Measurements from ENCODE around the gene LENG1. TPM values are rescaled to one million over a fixed set of nuclear protein-coding genes. Genes with fewer than 3 reads are reported as not detected.
A peak's percentile ranks its signal among the peaks of the same experiment; 100 is the strongest.
"Not testable (repeated sequence)": the region's sequence is repeated elsewhere in the genome, so short reads cannot be mapped to it uniquely, and the experiment has no call there.

Gene LENG1
- total RNA-seq (2014; rRNA removed; shearing (Covaris generic)), result 9.0 and 9.4 TPM in 2 replicates
- 5.3 and 8.0 TPM in 2 replicates for polyA plus RNA-seq (2015; cell fraction: cytosol; rRNA removed)
- polyA plus RNA-seq (2015; cell fraction: nucleus; rRNA removed), result 3.5 and 5.7 TPM in 2 replicates

DNA sequence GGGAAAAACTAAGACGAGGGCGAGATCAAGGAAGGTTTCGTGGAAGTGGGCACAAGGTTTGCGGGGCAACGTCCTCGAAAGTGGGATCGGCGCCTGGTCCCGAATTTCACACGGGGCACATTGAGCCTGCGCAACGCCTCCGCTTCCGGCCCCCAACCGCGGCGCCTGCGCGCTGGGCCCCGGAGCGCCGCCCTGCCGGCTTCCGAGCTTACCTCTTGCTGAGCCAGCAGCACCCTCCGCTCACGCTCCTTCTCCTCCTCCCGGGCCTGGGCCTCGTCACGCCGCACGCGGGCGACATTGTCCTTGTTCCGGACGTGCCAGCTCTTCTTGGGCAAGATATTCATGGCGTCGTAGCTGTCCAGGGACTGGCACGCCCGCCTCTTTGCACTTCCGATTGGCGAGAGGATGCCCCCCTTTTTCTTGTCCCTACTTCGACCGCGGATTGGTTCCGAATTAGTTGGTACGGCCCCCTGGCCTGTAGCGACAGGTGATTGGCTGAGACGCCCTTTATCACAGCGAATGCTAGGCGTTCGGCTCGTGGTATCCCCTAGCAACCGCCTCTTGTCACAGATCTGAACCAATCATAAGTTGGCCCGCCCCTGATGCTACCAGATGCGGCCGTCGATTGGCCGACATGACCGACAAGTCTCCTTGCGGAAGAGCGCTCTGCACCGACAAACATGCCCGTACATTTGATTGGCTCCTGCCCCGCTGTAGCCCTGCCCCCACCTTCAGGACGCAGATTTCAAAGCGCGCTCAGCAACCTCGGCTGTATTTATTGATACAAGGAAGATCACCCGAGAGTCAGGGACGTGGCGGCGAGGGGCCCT lies at the start of gene LENG1:
Gene LENG1, minus strand, starts transcription at position 370 of the 830 bp plus-strand sequence. Its CDS starts 26 bp downstream, at position 344.
- peak; percentile 100 for DNase-seq (ENCODE audit: low read depth)

GRCh38 chr19:54208784-54209057 lies 49.2 kb upstream of the LENG1 start:
- DNase-seq (ENCODE audit: low read depth), result peak; percentile 43

DNA sequence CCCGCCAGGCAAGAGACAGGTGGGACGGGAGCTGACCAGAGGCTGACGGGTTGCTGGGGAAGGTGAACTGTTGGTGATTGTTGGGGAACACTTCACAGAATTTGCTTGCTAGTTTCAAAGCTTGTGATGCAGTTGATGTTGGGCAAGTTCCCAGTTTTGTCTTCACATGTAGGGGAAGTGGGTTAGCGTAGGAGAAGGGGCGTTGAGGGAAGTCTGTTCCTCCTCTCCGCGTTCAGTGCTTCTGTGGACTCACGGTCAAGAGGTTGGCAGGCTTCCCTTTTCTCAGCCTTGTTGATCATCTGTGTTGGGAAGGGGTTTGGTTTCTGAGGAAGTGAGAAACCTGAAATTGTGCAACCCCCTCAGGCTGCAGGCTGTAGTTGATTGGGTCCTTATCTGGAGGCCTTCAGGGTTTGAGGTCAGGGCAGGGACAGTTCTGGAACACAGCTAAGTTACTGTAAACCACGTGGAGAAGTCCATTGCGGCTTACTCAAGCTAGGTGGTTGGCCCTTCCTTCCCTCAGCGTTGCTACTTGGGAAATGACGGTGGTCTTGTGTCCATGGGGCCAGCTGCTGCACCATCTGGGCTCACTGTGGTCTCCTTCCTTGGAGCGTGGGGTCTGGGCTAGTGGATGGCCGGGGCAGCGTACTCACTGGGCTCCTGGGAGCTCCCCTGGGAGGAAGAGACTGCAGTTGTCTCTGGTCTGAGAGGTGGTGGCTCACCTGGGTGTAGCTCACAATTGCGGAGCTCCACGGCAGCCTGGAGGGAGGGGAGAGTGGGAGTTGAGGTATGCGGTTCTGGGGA lies 48.7 kb upstream of the LENG1 start:
- peak; percentile 70 for DNase-seq (ENCODE audit: low read depth)

DNA sequence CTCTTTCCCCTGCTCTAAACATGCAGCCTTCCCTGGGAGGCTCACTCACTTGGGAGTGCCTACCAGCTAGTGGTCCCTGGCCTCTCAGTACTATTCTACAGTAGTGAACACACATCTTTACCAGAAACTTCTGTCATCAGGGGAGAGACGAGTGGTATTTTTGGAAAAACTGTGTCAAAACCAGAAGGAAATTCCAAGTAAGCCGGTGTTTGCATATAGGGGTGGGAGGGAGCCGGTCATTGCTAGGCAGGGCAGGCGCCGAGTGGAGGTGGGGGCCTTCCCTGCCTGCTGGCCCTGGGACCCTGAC lies 48.1 kb upstream of the LENG1 start:
- DNase-seq (ENCODE audit: low read depth), result no peak

DNA sequence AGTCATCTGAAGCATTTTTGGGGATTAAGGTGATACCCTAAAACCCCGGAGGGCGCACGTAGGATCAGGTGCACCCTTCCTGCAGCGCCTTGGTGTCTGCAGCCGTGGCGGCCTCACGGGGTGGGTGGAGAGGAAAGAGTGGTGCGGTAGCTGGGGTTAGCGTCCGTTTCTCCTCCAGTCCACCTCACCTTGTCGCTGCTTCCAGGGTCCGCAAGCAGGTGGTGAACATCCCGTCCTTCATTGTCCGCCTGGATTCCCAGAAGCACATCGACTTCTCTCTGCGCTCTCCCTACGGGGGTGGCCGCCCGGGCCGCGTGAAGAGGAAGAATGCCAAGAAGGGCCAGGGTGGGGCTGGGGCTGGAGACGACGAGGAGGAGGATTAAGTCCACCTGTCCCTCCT lies 47.7 kb upstream of the LENG1 start:
- not testable (repeated sequence) for DNase-seq (ENCODE audit: low read depth)

- no peak for DNase-seq (ENCODE audit: low read depth)
Observed at GRCh38 chr19:54206831-54207177, 47.3 kb upstream of the LENG1 start.

GRCh38 chr19:54206030-54206830 lies 46.7 kb upstream of the LENG1 start:
- DNase-seq (ENCODE audit: low read depth), result no peak

- no peak for DNase-seq (ENCODE audit: low read depth)
Observed at GRCh38 chr19:54204767-54205468, 45.4 kb upstream of the LENG1 start.

GRCh38 chr19:54203151-54203611 lies 43.7 kb upstream of the LENG1 start:
- no peak for DNase-seq (ENCODE audit: low read depth)

GRCh38 chr19:54201980-54202379 lies 42.5 kb upstream of the LENG1 start:
- DNase-seq (ENCODE audit: low read depth), result no peak

- no peak for DNase-seq (ENCODE audit: low read depth)
Observed at GRCh38 chr19:54201172-54201701, 41.7 kb upstream of the LENG1 start.

GRCh38 chr19:54199401-54199800 lies 39.9 kb upstream of the LENG1 start:
- DNase-seq (ENCODE audit: low read depth), result no peak

DNA sequence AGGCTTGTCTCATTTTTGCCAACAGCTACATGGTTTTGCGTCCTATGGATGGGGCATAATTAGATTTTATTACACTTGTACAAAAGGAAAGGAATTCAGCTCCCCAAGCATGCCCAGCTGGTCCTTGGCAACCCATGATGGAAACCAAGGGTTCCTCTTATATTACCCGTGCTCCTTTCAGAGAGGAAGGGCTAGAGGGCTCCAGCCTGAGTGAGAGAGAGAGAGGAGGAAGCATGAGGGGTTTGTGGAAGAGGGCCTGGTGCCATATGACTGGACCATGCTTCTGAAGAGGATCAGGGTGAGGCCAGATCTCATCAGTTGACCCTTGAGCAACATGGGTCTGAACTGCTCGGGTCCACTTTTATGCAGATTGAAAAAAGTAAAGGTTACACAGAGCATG lies 37.6 kb upstream of the LENG1 start:
- DNase-seq (ENCODE audit: low read depth), result no peak

- no peak for DNase-seq (ENCODE audit: low read depth)
Observed at GRCh38 chr19:54196536-54196935, 37.0 kb upstream of the LENG1 start.

- DNase-seq (ENCODE audit: low read depth), result not testable (repeated sequence)
Observed at GRCh38 chr19:54194463-54194862, 34.9 kb upstream of the LENG1 start.

- DNase-seq (ENCODE audit: low read depth), result no peak
Observed at GRCh38 chr19:54193011-54193410, 33.5 kb upstream of the LENG1 start.

- DNase-seq (ENCODE audit: low read depth), result no peak
Observed at GRCh38 chr19:54191811-54192453, 32.4 kb upstream of the LENG1 start.

DNA sequence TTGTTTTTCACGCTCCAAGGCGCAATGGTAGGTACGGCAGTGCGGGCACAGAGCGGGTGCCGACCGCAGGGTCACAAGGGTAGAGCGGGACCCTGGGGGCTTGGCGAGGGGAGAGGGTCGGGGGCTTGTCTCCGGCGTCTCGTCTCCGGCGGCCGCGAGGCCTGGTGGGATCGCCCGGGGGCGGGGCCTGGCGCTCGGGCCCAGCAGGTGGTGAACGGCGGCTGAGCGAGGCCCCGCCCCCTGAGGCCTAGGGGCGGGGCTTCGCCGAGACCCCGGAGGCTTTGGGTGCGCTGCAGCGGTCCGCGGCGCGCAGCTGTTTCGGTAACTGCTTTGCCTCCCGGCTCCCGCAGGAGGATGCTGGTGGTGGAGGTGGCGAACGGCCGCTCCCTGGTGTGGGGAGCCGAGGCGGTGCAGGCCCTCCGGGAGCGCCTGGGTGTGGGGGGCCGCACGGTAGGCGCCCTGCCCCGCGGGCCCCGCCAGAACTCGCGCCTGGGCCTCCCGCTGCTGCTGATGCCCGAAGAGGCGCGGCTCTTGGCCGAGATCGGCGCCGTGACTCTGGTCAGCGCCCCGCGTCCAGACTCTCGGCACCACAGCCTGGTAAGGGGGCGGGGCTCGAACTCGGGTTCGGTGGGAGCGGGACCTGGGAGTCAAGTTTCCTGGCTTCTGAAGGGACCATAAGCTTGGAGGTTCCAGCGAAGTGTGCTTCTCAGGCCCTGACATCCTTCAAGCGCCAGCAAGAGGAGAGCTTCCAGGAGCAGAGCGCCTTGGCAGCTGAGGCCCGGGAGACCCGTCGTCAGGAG lies 31.7 kb upstream of the LENG1 start, which contains the start of gene TSEN34:
Gene TSEN34, plus strand, starts transcription at position 298 of the 800 bp plus-strand sequence. Its CDS starts 57 bp downstream, at position 355.
- no peak for DNase-seq (ENCODE audit: low read depth)

DNA sequence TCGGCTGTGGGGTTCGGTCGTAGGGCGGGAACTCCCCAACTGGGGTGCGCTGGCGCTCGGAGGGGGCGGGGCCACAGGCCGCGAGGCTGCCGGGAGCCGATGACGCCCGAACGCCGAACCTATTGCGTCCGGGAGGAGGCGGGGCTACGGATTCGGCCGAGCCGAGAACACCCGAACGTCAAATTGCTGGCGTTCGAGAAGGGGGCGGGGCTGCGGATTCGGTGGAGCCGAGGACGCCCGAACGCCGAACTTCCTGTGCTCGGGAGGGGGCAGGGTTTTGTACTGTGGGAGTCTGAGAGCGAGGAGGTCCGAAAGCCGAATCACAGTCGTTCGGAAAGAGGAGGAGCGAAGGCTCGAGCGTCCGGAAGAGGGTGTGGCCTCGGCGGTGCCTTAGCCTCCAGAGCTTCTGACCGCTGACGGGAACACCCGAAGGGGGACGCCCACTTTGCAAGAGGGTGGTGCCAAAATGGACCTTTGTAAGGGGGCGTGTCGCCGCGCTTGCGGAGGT lies 31.0 kb upstream of the LENG1 start:
- DNase-seq (ENCODE audit: low read depth), result peak; percentile 99

All from HT1080 (cell line).